A673 (cell line): Measurements from ENCODE around the gene RIPOR3. TPM values are rescaled to one million over a fixed set of nuclear protein-coding genes. Genes with fewer than 3 reads are reported as not detected.

ENCODE experiments used
- BruUV-seq: library from RNA; stranded (reverse); fragments of 400-500 nt; replicated peaks from 2 replicates; lab custom pipeline; 2021; lab: Mats Ljungman, UMichigan
- CTCF ChIA-PET: fragments of 300-600 bp; sonication (Branson Sonifier 250); formaldehyde crosslinking; loops from one replicate; lab custom pipeline; 2022; ENCODE audit warnings: antibody characterized with exemption; lab: Charles Lee
- POLR2A ChIA-PET: fragments of 300-600 bp; sonication (Branson Sonifier 250); formaldehyde crosslinking; loops from one replicate; lab custom pipeline; 2022; ENCODE audit warnings: antibody characterized with exemption; ENCODE audit not compliant: low non-redundant PET; lab: Charles Lee
- DNase-seq: peaks from one replicate; pipeline ENCODE4 v3.0.0-alpha.2; 2015; ENCODE audit warnings: low spot score
- H3K27ac ChIP-seq: fragments of 200-600 bp; sonication (generic); 2 replicates; pipeline ENCODE4 v1.5.1; 2016; ENCODE audit warnings: mixed run types, low read depth, mild to moderate bottlenecking, mixed read lengths, antibody characterized with exemption, low read length; ENCODE audit not compliant: poor library complexity, severe bottlenecking
- H3K27me3 ChIP-seq: fragments of 200-600 bp; sonication (generic); replicated peaks from 2 replicates; pipeline ENCODE4 v1.6.1; 2017; ENCODE audit warnings: mixed run types, low read depth, mild to moderate bottlenecking, mixed read lengths, antibody characterized with exemption, low read length; ENCODE audit not compliant: insufficient read depth, poor library complexity
- H3K36me3 ChIP-seq: fragments of 200-600 bp; sonication (generic); 2 replicates; pipeline ENCODE4 v1.6.1; 2016; ENCODE audit warnings: mixed run types, mild to moderate bottlenecking, mixed read lengths, antibody characterized with exemption, low read length; ENCODE audit not compliant: insufficient read depth, poor library complexity, severe bottlenecking
- H3K4me1 ChIP-seq: fragments of 200-600 bp; sonication (generic); 2 replicates; pipeline ENCODE4 v1.6.1; 2017; ENCODE audit warnings: mixed run types, mild to moderate bottlenecking, mixed read lengths, antibody characterized with exemption, low read length; ENCODE audit not compliant: insufficient read depth, poor library complexity, severe bottlenecking
- H3K4me3 ChIP-seq: fragments of 200-600 bp; sonication (generic); 2 replicates; pipeline ENCODE4 v1.5.1; 2016; ENCODE audit warnings: low read depth, mixed run types, mild to moderate bottlenecking, mixed read lengths, low read length; ENCODE audit not compliant: poor library complexity, severe bottlenecking
- H3K9me3 ChIP-seq: fragments of 200-600 bp; sonication (generic); 2 replicates; pipeline ENCODE4 v1.6.1; 2016; ENCODE audit warnings: mixed run types, low read depth, mild to moderate bottlenecking, mixed read lengths, antibody characterized with exemption, low read length; ENCODE audit not compliant: poor library complexity, severe bottlenecking
- EZH2 ChIP-seq: fragments of 200-600 bp; sonication (generic); IDR thresholded peaks from 2 replicates; pipeline ENCODE4 v1.6.1; 2017; ENCODE audit warnings: borderline replicate concordance, low read depth, mild to moderate bottlenecking, mixed read lengths, antibody characterized with exemption, low read length; ENCODE audit not compliant: poor library complexity, severe bottlenecking
- intact Hi-C: fragments of 100-400 bp; cut with micrococcal nuclease; formaldehyde crosslinking; loops from one replicate; pipeline ENCODE4 v1.10.0; 2022; ENCODE audit not compliant: unreplicated experiment
- total RNA-seq: library from RNA; stranded (reverse); gene quantifications from 2 replicates; pipeline ENCODE4 v1.2.3, GENCODE V29; 2021
- TF ChIP-seq, protein P1 (sequence below): fragments of 300-800, 200-600 bp; sonication (generic); conservative IDR thresholded peaks from 2 replicates; pipeline ENCODE4 v1.5.1; 2017; ENCODE audit warnings: low read depth, mild to moderate bottlenecking, antibody characterized with exemption, low read length, moderate library complexity, mixed read lengths

Gene RIPOR3
- total RNA-seq, 1 experiment from 2014 or later: 19.1 TPM

DNA sequence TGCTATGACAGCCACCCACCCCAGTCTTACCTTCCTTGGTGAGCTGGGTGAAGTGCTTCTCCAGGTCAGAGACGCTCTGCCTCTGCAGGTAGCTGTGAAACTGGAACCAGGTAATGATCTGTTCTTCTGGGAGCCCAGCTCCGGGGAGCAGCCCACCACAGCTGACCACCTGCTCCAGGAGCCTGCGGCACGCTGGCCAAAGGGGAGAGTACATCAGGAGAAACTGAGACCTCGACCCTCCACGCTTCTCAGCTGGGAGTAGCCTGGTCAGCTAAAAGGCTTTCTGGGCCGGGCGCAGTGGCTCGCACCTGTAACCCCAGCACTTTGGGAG is 98.4 kb downstream of the RIPOR3 start:
- CTCF ChIA-PET: no interaction called here
- TF ChIP-seq, protein P1, sequence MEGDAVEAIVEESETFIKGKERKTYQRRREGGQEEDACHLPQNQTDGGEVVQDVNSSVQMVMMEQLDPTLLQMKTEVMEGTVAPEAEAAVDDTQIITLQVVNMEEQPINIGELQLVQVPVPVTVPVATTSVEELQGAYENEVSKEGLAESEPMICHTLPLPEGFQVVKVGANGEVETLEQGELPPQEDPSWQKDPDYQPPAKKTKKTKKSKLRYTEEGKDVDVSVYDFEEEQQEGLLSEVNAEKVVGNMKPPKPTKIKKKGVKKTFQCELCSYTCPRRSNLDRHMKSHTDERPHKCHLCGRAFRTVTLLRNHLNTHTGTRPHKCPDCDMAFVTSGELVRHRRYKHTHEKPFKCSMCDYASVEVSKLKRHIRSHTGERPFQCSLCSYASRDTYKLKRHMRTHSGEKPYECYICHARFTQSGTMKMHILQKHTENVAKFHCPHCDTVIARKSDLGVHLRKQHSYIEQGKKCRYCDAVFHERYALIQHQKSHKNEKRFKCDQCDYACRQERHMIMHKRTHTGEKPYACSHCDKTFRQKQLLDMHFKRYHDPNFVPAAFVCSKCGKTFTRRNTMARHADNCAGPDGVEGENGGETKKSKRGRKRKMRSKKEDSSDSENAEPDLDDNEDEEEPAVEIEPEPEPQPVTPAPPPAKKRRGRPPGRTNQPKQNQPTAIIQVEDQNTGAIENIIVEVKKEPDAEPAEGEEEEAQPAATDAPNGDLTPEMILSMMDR: no peak
- no peak for TF ChIP-seq EZH2
- no peak overlapping the region for H3K27ac ChIP-seq

GRCh38 chr20:50592282-50593004 is 98.9 kb downstream of the RIPOR3 start:
- intact Hi-C loops: no loop called here
- BruUV-seq: no TSS peak
- DNase-seq: no peak

More for the DNA sequence above, 98.4 kb downstream of the RIPOR3 start:
- BruUV-seq: no TSS peak
- H3K36me3 ChIP-seq: no peaks in the 10 kb centered on the region
- POLR2A ChIA-PET: interaction anchor here (0.6 kb wide), 1 partner anchor 289 kb away, joined by 15 read pairs; no protein-coding TSS in a partner anchor
- no peaks in the 10 kb centered on the region for H3K9me3 ChIP-seq
- intact Hi-C loops: no loop called here
- H3K4me3 ChIP-seq: no peak overlapping the region
- no peaks in the 10 kb centered on the region for H3K4me1 ChIP-seq
- no peak for DNase-seq
- no peaks in the 10 kb centered on the region for H3K27me3 ChIP-seq

DNA sequence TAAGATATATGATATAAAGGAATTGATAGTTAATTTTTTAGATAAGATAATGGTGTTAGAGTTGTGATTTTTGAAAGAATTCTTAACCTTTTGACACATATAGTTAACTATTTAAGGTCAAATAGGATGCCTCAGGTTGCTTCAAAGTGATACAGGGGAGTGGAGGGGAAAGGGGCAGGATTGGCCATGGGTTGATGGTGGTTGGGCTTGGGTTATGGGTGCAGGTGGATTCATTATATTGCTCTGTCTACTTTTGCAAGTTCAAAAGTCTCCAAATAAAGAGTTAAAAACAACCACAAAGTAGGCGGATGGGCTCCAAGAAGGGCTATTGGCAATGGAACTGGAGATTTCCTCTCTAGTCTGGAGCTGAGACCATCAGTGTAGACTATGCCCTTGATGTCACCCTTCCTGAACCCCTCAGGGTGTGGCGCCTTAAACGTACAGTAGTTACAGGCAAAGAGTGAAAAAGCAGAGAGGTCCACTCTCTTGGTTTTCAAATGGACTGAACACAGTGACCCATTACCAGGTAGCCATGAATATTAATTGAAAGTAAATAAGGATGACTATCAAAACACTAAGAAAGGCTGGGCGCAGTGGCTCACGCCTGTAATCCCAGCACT is 100.0 kb downstream of the RIPOR3 start:
- no TSS peak for BruUV-seq

More at GRCh38 chr20:50592282-50593004, 98.9 kb downstream of the RIPOR3 start:
- H3K9me3 ChIP-seq: no peaks in the 10 kb centered on the region
- TF ChIP-seq EZH2: no peak
- TF ChIP-seq, protein P1: no peak
- no peak overlapping the region for H3K4me3 ChIP-seq
- H3K4me1 ChIP-seq: no peaks in the 10 kb centered on the region
- H3K27ac ChIP-seq: no peak overlapping the region
- CTCF ChIA-PET: no interaction called here
- POLR2A ChIA-PET: interaction anchor here (0.6 kb wide), 1 partner anchor 289 kb away, joined by 15 read pairs; no protein-coding TSS in a partner anchor
- H3K36me3 ChIP-seq: no peaks in the 10 kb centered on the region
- H3K27me3 ChIP-seq: no peaks in the 10 kb centered on the region

More for the DNA sequence above, 100.0 kb downstream of the RIPOR3 start:
- ChIA-PET CTCF (no interaction called here), POLR2A (no interaction called here)
- DNase-seq: no peak
- no peak overlapping the region for H3K4me3 ChIP-seq
- TF ChIP-seq EZH2: no peak
- TF ChIP-seq, protein P1: no peak
- peaks cover 5% of the 10 kb centered on the region for H3K36me3 ChIP-seq
- H3K27ac ChIP-seq: no peak overlapping the region
- no peaks in the 10 kb centered on the region for H3K4me1 ChIP-seq
- no peaks in the 10 kb centered on the region for H3K9me3 ChIP-seq
- intact Hi-C loops: no loop called here
- no peaks in the 10 kb centered on the region for H3K27me3 ChIP-seq
